Stomach (tissue), 9 donors: ENCODE results near the gene TMTC2. TPM values are rescaled to one million over a fixed set of nuclear protein-coding genes. Genes with fewer than 3 reads are reported as not detected.

ENCODE experiments used
- DNase-seq, 2 donors: peaks; one replicate each; pipeline versions ENCODE4 v3.0.0 to v3.0.0-alpha.2; 2013 to 2019
- H3K27ac ChIP-seq, 5 donors: fragments of 200-600 bp in 4 of 5; sonication (generic) in 4 of 5; one replicate each; pipeline ENCODE4 v1.5.1; 2013 to 2019; ENCODE audit warnings: mild to moderate bottlenecking in 1 of 5, moderate library complexity in 1 of 5
- H3K27me3 ChIP-seq, 3 donors: fragments of 200-600 bp; sonication (generic); one replicate each; pipeline ENCODE4 v1.5.1; 2017 to 2019; ENCODE audit warnings: mixed run types in 1 of 3
- H3K36me3 ChIP-seq, 4 donors: fragments of 200-600 bp; sonication (generic); 1 replicate in 3 of 4; 2 replicates in 1 of 4; pipeline ENCODE4 v1.5.1; 2016 to 2019
- H3K4me1 ChIP-seq, 4 donors: fragments of 200-600 bp; sonication (generic); one replicate each; pipeline ENCODE4 v1.5.1; 2016 to 2019
- H3K4me3 ChIP-seq, 4 donors: fragments of 200-600 bp; sonication (generic) in 3 of 4; one replicate each; pipeline ENCODE4 v1.5.1; 2016 to 2019; ENCODE audit warnings: mild to moderate bottlenecking in 1 of 4
- H3K9me3 ChIP-seq, 4 donors: fragments of 200-600 bp; sonication (generic); one replicate each; pipeline ENCODE4 v1.5.1; 2016 to 2019
- EP300 ChIP-seq: sonication (generic); formaldehyde crosslinking; IDR thresholded peaks from one replicate; pipeline ENCODE4 v1.6.1; 2017; ENCODE audit warnings: antibody characterized with exemption
- POLR2A ChIP-seq, 4 donors: fragments of 450-650 bp; IDR thresholded peaks; one replicate each; pipeline ENCODE4 v1.6.1; 2016; ENCODE audit warnings: antibody characterized with exemption in 4 of 4, control low read depth in 2 of 4, mild to moderate bottlenecking in 1 of 4, moderate library complexity in 1 of 4
- POLR2AphosphoS5 ChIP-seq, 3 donors: sonication (generic); formaldehyde crosslinking; IDR thresholded peaks; one replicate each; pipeline ENCODE4 v1.6.1; 2016; ENCODE audit warnings: antibody characterized with exemption in 3 of 3
- WGBS, 5 donors: extraction: QIAGEN DNeasy Blood & Tissue Kit in 3 of 5; methylation state at CpG; one replicate each; pipeline versions ENCODE4 v1.1.5 to v1.1.7; 2013 to 2018; 5-methylcytosine and 5-hydroxymethylcytosine counted together
- intact Hi-C: fragments of 100-400 bp; cut with DNase I; formaldehyde crosslinking; loops from one replicate; pipeline ENCODE4 v1.15.1; 2023; ENCODE audit warnings: low total_unique reads
- polyA plus RNA-seq, 3 donors: library from polyadenylated mRNA; stranded (reverse); fragments of 200-250 nt; gene quantifications; one replicate each; pipeline ENCODE4 v1.2.3, GENCODE V29; 2013
- total RNA-seq, 5 donors: library from RNA; depleted of rRNA; stranded (reverse); fragments of >200 nt; gene quantifications; one replicate each; pipeline versions ENCODE4 v1.1.0 to v1.2.3, GENCODE V29; 2014 to 2016
- TF ChIP-seq, protein P1 (sequence below), 7 experiments: fragments of 450-650 bp in 4 of 7; fragments of 200-600 bp in 3 of 7; sonication (generic) in 3 of 7; IDR thresholded peaks; one replicate each; pipeline ENCODE4 v1.5.1; 2016 to 2019; ENCODE audit warnings: antibody characterized with exemption in 7 of 7, control low read depth in 2 of 7, mild to moderate bottlenecking in 1 of 7
- donor health status: healthy with polysubstance abuse.
- donor health status: Bipolar disorder and iron deficiency.
- donor health status: healthy.

Gene TMTC2
- total and polyA plus RNA-seq, 8 donors, result 6.1 to 60.0 (median 27.5) TPM

- Histone ChIP-seq H3K4me3 (no peak overlapping the region), H3K36me3 (peaks cover 0 to 12% (median 0%) of the 10 kb centered on the region in 4 donors), H3K9me3 (no peaks in the 10 kb centered on the region), H3K27me3 (no peaks in the 10 kb centered on the region), H3K27ac (no peak overlapping the region), H3K4me1 (peaks cover 0 to 13% (median 6%) of the 10 kb centered on the region in 4 donors)
- TF ChIP-seq POLR2AphosphoS5 (IDR thresholded peaks at IDR 0.05) (no peak), POLR2A (IDR thresholded peaks at IDR 0.05) (no peak), EP300 (no peak)
- intact Hi-C loops, result no loop called here
- DNase-seq, result no peak
Measured at GRCh38 chr12:82998509-82998908, 311.8 kb downstream of the TMTC2 start.

DNA sequence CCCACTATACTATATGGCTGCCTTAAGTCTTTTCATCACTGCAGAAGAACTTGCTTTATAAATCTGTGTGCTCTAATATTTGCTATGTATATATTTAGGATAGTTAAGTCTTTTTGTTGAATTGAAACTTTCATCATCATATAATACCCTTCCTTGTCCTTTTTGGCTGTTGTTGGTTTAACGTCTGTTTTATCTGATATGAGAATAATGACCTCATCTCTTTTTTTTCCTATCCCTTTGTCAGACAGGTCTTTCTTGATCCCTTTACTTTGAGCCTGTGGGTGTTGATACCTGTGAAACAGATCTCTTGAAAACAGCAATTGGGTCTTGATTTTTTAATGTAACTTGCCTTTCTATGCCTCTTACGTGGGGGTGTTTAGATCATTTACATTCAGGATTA, 316.3 kb downstream of the TMTC2 start:
- 45 to 48% (median 47%) methylated on average over 2 of the region's 2 CpGs for WGBS, 5 donors

GRCh38 chr12:83005534-83006197, 319.0 kb downstream of the TMTC2 start:
- DNase-seq, result no peak
- Histone ChIP-seq H3K4me1 (peaks cover 0 to 6% (median 0%) of the 10 kb centered on the region in 4 donors), H3K27ac (no peak overlapping the region), H3K4me3 (no peak overlapping the region), H3K9me3 (peaks cover 0 to 25% (median 12%) of the 10 kb centered on the region in 4 donors), H3K27me3 (no peaks in the 10 kb centered on the region), H3K36me3 (peaks cover 0 to 41% (median 29%) of the 10 kb centered on the region in 4 donors)
- intact Hi-C loops, result no loop called here
- WGBS, 5 donors, result 90 to 99% (median 95%) methylated on average over 5 to 6 of the region's 6 CpGs
- TF ChIP-seq EP300 (no peak), POLR2AphosphoS5 (IDR thresholded peaks at IDR 0.05) (no peak), POLR2A (IDR thresholded peaks at IDR 0.05) (no peak)
- TF ChIP-seq, protein P1, sequence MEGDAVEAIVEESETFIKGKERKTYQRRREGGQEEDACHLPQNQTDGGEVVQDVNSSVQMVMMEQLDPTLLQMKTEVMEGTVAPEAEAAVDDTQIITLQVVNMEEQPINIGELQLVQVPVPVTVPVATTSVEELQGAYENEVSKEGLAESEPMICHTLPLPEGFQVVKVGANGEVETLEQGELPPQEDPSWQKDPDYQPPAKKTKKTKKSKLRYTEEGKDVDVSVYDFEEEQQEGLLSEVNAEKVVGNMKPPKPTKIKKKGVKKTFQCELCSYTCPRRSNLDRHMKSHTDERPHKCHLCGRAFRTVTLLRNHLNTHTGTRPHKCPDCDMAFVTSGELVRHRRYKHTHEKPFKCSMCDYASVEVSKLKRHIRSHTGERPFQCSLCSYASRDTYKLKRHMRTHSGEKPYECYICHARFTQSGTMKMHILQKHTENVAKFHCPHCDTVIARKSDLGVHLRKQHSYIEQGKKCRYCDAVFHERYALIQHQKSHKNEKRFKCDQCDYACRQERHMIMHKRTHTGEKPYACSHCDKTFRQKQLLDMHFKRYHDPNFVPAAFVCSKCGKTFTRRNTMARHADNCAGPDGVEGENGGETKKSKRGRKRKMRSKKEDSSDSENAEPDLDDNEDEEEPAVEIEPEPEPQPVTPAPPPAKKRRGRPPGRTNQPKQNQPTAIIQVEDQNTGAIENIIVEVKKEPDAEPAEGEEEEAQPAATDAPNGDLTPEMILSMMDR (IDR thresholded peaks at IDR 0.05), result no peak

More for the DNA sequence above, 316.3 kb downstream of the TMTC2 start:
- Histone ChIP-seq H3K27me3 (no peaks in the 10 kb centered on the region), H3K36me3 (peaks cover 0 to 15% (median 10%) of the 10 kb centered on the region in 4 donors), H3K4me3 (no peak overlapping the region), H3K9me3 (no peaks in the 10 kb centered on the region), H3K27ac (no peak overlapping the region), H3K4me1 (peaks cover 0 to 6% (median 0%) of the 10 kb centered on the region in 4 donors)
- intact Hi-C loops, result no loop called here
- no peak for DNase-seq
- TF ChIP-seq, protein P1 (IDR thresholded peaks at IDR 0.05), result no peak
- TF ChIP-seq POLR2AphosphoS5 (IDR thresholded peaks at IDR 0.05), result no peak
- TF ChIP-seq EP300, result no peak
- no peak for TF ChIP-seq POLR2A (IDR thresholded peaks at IDR 0.05)

- intact Hi-C loops, result no loop called here
- H3K4me3 ChIP-seq, result no peak overlapping the region
- H3K27me3 ChIP-seq, result no peaks in the 10 kb centered on the region
- H3K4me1 ChIP-seq, result peaks cover 0 to 6% (median 0%) of the 10 kb centered on the region in 4 donors
- WGBS, 5 donors, result 57 to 65% (median 62%) methylated on average over 3 of the region's 3 CpGs
- no peak for TF ChIP-seq POLR2AphosphoS5 (IDR thresholded peaks at IDR 0.05)
- TF ChIP-seq, protein P1 (IDR thresholded peaks at IDR 0.05), result no peak
- no peak for TF ChIP-seq POLR2A (IDR thresholded peaks at IDR 0.05)
- no peak for TF ChIP-seq EP300
- DNase-seq, result no peak
- H3K27ac ChIP-seq, result no peak overlapping the region
- H3K36me3 ChIP-seq, result peaks cover 0 to 46% (median 31%) of the 10 kb centered on the region in 4 donors
- peaks cover 0 to 29% (median 14%) of the 10 kb centered on the region in 4 donors for H3K9me3 ChIP-seq
Measured at GRCh38 chr12:83008703-83009102, 322.0 kb downstream of the TMTC2 start.
